ENCODE measurements around the gene REV3L.
"Not testable (repeated sequence)": the region's sequence is repeated elsewhere in the genome, so short reads cannot be mapped to it uniquely, and the experiment has no call there.

Gene REV3L

GRCh38 chr6:111259089-111259831 is 223.8 kb downstream of the REV3L start:
- TF ChIP-seq, protein P1, sequence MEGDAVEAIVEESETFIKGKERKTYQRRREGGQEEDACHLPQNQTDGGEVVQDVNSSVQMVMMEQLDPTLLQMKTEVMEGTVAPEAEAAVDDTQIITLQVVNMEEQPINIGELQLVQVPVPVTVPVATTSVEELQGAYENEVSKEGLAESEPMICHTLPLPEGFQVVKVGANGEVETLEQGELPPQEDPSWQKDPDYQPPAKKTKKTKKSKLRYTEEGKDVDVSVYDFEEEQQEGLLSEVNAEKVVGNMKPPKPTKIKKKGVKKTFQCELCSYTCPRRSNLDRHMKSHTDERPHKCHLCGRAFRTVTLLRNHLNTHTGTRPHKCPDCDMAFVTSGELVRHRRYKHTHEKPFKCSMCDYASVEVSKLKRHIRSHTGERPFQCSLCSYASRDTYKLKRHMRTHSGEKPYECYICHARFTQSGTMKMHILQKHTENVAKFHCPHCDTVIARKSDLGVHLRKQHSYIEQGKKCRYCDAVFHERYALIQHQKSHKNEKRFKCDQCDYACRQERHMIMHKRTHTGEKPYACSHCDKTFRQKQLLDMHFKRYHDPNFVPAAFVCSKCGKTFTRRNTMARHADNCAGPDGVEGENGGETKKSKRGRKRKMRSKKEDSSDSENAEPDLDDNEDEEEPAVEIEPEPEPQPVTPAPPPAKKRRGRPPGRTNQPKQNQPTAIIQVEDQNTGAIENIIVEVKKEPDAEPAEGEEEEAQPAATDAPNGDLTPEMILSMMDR (IDR thresholded peaks at IDR 0.05; ENCODE audit: low read length, missing control alignments) = peak; percentile 93

GRCh38 chr6:111258615-111259088 is 224.4 kb downstream of the REV3L start:
- TF ChIP-seq, protein P1 (IDR thresholded peaks at IDR 0.05; ENCODE audit: low read length, missing control alignments) = no peak
- peak overlapping the region; percentile 77 for H3K4me3 ChIP-seq (replicated peaks; ENCODE audit: low read depth, low read length)
- DNase-seq (ENCODE audit: low read depth) = no peak

More at GRCh38 chr6:111259089-111259831, 223.8 kb downstream of the REV3L start:
- peak; percentile 100 for DNase-seq (ENCODE audit: low read depth)
- H3K4me3 ChIP-seq (replicated peaks; ENCODE audit: low read depth, low read length) = peak overlapping the region; percentile 77

DNA sequence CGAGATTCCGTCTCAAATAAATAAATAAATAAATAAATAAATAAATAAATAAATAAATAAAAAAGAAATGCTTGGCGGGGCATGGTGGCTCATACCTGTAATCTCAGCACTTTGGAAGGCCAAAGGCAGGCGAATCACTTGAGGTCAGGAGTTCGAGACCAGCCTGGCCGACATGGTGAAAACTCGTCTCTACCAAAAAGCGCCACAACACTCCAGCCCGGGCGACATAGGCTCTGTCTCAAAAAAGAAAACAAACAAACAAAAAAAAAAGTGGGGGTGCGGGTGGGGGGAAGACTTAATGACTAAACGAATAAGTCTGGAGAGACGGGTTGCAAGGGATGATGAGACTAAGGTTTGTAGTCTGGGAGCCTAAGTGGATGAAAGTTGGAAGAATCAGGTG is 225.0 kb downstream of the REV3L start:
- no peak overlapping the region for H3K4me3 ChIP-seq (replicated peaks; ENCODE audit: low read depth, low read length)
- TF ChIP-seq, protein P1 (IDR thresholded peaks at IDR 0.05; ENCODE audit: low read length, missing control alignments) = no peak
- DNase-seq (ENCODE audit: low read depth) = no peak

GRCh38 chr6:111256646-111257045 is 226.4 kb downstream of the REV3L start:
- TF ChIP-seq, protein P1 (IDR thresholded peaks at IDR 0.05; ENCODE audit: low read length, missing control alignments) = peak; percentile 4
- DNase-seq (ENCODE audit: low read depth) = peak; percentile 16
- no peak overlapping the region for H3K4me3 ChIP-seq (replicated peaks; ENCODE audit: low read depth, low read length)

DNA sequence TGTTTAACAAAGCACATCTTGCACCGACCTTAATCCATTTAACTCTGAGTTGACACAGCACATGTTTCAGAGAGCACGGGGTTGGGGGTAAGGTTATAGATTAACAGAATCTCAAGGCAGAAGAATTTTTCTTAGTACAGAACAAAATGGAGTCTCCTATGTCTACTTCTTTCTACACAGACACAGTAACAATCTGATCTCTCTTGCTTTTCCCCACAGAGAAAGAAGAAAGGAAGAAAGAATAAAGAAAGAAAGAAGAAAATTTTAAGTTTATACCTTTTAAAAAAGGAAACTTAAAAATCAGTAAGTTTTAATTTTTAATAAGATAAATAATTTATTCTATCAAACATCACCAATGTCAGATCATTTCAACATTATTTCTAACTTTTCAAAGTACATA is 227.2 kb downstream of the REV3L start:
- DNase-seq (ENCODE audit: low read depth); H3K4me3 ChIP-seq (replicated peaks; ENCODE audit: low read depth, low read length): not testable (repeated sequence)

- TF ChIP-seq, protein P1 (IDR thresholded peaks at IDR 0.05; ENCODE audit: low read length, missing control alignments) = no peak
Measured at GRCh38 chr6:111254779-111255166, 228.2 kb downstream of the REV3L start.

DNA sequence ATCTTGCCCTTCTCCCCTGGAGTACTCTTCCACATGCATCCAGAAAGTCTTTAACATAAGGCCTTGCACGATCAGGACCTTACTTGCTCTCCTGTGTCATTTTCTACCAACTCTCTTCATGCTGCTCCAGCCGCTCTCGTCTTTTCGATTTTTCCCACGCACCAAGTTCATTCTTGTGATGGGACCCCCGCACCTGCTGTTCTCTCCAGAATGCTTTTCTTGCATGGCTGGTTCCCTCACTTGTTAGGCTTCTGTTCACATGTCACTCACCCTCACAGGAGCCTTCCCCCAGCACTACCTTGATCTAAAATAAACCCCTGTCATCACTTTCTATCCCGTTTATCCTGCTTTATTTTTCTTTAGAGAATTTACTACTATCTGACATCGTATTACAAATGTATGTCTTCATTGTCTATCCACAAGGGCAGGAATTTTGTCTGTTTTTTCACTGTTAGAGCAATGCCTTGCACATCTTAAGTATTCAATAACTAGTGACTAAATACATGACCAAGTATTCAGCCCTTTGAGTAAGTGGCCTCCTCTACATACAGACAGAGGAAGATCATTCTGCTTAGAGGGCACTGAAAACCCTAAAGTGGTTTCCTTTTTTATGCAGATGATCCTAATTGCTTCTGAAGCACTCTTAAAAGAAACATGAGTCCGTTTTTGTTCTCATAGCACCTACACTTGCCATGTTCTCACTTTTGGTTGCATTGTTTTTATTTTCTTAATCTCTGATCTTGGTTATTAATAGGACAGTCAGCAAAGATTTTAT is 228.8 kb downstream of the REV3L start:
- DNase-seq (ENCODE audit: low read depth) = no peak
- H3K4me3 ChIP-seq (replicated peaks; ENCODE audit: low read depth, low read length) = no peak overlapping the region
- TF ChIP-seq, protein P1 (IDR thresholded peaks at IDR 0.05; ENCODE audit: low read length, missing control alignments) = no peak

More at GRCh38 chr6:111254779-111255166, 228.2 kb downstream of the REV3L start:
- no peak for DNase-seq (ENCODE audit: low read depth)
- no peak overlapping the region for H3K4me3 ChIP-seq (replicated peaks; ENCODE audit: low read depth, low read length)

Measured in fibroblast of pulmonary artery (primary cell).